Germinal center (tissue), 1 donor: ENCODE data around the gene TRPV4.
A peak's percentile ranks its signal among the peaks of the same experiment; 100 is the strongest.
"Not testable (repeated sequence)": the region's sequence is repeated elsewhere in the genome, so short reads cannot be mapped to it uniquely, and the experiment has no call there.

Source experiments
- DNase-seq: peaks from one replicate; pipeline ENCODE4 v3.0.0; 2012; ENCODE audit warnings: mixed read lengths, low spot score

Gene TRPV4

DNA sequence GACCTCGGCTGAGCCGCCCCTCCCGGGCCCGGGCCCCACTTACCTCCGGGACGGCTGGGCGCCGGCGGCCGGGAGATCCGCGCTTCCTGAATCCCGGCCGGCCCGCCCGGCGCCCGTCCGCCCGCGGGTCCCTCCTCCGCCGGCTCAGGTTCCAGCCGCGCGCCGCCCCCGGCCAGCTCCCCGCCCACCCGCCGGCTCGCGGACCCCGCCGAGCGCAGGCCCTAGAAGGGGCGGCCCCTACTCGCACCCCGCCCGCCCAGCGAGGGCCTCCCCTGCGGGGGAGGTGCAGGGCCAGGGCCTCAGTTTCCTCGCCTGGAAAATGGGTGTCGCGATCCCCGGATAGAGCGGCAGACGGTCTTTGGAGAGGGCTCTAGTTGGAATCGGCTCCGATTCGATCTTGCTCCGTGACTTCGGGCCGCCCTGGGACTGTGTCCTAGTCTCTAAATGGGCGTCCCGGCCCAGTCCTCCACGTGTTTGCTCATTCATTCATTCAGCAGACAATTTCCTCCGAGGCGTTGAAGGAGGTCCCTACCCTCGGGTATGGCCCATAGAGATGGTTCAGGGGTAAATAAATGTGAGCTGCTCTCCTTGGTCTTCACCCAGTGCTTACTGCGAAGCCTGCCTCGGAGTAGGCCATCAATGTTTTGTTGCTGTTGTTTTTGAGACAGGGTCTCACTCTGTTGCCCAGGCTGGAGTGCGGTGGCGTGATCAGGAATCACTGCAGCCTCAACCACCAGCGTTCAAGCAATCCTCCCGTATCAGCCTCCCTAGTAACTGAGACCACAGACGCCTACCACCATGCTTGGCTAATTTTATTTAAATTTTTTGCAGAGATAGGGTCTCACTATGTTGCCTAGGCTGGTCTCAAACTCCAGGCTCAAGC lies at the start of gene TRPV4:
Gene TRPV4, minus strand, starts transcription at position 92 of the 883 bp plus-strand sequence. CDS start 18,602 bp downstream, outside the sequence.
- no peak for DNase-seq

DNA sequence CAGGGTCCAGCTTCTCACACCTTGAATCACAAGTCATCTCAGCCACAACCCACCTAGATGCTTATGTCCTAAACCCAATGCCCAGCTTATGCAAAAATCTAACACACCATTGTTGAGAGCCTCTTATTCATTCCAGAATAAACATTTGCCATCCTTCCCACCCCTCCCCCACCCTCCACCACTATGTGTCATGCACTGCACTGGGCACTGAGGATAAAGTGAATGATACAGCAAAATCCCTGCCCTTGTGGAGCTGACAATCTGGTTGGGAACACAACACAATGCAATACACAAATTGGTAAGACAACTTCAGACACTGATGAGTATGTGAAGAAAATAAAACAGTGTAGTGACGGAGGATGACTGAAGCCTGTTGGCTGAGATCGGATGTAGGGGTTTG lies 48.6 kb upstream of the TRPV4 start:
- no peak for DNase-seq

DNA sequence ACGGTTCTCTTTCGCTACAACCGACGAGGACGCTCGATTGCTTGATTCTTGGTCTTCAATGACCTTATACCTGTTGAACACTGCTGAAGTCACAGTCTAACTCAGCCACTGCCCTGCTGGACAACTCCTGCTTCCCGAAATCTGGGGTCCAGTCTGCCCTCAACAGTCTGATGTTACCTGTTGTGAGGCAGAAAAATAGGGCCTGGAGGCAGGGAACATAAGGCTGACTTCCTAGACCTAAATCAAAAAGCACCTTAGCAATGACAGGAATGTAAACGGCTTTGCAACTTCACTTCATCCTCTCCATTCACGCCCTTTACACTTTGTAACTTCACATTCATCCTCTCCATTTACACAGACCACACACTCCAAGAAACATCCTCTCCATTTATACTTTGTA lies 47.7 kb upstream of the TRPV4 start:
- no peak for DNase-seq

DNA sequence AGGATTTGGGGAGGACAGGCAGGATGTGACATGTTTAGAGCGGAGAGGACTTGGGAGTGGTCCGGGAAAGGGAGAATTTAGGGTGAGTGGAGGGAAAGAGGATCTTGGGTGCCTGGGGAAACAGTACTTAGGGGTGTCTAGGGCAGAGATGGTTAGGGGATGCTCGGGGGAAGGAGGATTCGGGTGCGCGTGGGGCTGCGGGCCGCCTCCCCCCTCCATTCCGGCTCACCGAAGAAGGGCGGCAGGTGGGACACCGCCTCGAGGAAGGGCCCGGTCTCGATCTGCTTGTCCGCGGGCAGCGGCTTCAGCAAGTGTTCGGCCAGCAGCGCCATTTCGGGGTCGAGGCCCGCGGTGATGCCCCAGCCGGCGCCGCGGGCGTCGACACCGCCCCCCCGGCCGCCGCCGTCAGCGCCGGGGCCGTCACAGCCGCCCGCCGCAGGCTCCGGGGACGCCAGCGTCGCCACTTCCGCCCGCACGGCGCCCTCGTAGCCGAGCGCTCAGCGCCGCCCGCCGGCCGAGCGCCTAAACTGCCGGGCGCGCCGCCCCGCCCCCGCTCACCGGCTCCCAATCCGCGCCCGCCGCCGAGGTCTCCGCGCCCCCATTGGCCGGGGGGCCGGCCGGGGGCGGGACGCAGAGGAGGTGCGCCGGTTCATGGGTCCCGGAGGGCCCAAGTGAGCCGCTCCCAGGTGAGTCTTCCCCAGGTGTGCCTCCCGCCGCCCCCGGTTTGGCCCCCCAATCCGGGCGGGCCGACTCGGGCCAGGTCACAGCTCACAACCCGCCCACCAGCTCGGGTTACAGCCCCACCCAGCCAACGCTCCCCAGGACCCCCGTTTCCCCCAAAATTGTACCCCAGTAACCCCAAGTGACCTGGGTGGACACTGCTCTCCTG lies 47.1 kb upstream of the TRPV4 start, which contains the start of gene GLTP:
Gene GLTP, minus strand, starts transcription at position 499 of the 889 bp plus-strand sequence. Its CDS starts 167 bp downstream, at position 332.
- peak; percentile 98 for DNase-seq

DNA sequence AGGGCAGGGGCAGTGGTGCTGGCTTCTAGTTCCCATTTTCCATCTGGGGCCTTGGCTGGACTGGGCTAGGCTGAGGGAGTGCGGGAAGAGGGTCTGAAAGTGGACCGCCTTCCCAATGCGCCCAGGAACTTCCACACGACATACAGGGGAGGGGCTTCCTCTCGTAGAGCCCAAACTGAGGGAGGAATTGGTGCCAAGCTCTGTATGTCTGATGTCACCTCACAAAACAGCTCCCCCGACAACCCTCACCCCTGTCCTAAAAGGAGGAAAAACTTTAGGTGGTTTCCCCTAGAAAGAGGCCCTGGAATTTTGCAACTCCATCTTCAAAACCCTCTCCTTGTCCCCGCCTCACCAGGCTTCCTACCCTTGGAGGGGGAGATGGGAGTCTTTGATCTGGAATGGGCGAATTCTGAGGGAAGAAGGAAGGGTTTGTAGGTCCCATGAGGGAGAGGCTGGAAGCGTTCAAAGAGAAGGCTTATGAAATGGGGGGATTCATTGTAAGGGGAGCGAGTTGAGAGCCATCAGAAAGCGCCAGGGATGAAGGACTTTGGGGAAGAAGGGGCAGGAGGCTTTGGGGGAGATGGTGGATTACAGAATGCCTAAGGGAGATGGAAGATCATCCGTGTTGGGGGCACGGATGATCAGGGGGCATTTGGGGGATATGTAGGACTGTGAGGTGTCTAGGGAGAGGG lies 46.3 kb upstream of the TRPV4 start:
- no peak for DNase-seq

DNA sequence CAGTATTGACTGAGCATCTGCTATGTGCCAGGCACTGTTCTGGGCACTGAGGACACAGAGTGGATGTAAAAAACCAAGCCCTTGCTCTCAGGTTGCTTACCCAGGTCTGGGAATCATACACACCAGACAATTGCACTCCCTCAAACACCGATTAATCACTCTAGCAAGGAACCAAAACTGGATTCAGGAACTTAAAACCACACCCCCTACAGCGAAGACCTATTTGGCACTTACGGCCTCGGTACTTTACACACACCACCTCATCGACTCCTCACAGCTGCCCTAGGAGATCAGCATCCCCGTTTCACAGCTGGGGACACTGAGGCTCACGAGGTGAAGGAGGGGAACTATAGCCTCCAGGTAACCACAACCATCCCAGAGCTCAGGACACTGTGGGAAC lies 45.6 kb upstream of the TRPV4 start:
- DNase-seq = no peak

DNA sequence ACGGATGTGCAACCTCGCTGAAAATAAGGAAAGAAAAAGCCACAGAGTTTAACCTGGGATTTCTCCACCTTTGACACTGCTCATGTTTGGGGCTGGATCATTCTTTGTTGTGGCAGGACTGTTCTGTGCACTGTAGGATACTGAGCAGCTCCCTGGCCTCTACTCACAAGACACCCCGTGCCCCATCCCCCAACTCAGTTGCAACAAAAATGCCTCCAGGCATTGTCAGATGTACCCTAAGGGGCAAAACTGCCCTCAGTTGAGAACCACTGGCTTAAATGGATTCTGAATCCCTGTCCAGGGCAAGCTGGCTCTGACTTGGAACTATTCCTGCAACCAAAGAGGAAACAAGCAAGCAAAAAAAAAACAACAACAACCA lies 45.0 kb upstream of the TRPV4 start:
- DNase-seq = no peak

DNA sequence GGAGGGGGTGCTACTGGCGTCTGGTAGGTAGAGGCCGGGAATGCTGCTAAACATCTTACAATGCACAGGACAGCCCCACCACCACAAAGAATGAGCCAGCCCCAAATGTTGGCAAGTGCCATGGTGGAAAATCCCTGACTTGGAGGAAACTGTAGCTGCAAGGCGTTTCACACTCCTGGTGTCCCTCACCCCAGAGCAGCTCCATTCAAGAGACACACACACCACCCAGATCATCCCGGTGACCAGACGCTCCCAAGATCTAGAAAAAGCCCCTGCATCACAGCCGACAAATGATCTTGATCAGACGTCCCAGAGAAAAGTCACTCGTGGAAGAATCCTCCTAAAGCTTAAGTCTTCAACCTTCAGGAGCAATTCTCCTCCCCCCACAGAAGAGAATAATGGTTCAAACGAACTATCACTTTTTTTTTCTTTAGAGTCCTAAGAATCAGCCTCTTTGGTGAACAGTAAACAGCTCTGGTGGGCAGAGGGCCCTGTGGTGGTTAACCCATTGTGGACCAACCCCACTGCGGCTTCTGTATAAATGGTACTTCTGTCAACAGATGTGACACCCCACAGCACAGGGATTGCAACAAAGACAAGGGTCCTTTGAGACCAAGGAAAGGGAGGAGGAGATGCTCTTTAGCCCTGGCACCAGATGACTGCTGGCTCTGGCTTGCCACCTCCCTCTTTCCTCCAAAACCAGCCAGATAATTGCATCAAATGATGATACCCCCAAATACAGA lies 44.5 kb upstream of the TRPV4 start:
- DNase-seq = no peak

DNA sequence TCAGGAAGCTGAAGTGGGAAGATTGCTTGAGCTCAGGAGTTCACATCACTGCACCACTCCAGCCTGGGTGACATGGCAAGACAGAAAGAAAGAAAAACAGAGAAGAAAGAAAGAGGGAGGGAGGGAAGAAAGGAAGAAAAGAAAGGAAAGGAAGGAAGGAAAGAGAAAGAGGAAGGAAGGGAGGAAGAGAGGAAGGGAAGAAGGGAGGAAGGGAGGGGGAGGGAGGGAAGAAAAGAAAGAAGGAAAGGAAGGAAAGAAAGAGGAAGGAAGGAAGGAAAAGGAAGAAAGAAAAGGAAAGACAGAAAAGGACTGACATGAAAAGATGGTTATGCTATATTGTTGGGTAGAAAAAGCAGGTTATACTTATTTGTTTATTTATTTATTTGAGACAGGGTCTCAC lies 43.2 kb upstream of the TRPV4 start:
- no peak for DNase-seq

DNA sequence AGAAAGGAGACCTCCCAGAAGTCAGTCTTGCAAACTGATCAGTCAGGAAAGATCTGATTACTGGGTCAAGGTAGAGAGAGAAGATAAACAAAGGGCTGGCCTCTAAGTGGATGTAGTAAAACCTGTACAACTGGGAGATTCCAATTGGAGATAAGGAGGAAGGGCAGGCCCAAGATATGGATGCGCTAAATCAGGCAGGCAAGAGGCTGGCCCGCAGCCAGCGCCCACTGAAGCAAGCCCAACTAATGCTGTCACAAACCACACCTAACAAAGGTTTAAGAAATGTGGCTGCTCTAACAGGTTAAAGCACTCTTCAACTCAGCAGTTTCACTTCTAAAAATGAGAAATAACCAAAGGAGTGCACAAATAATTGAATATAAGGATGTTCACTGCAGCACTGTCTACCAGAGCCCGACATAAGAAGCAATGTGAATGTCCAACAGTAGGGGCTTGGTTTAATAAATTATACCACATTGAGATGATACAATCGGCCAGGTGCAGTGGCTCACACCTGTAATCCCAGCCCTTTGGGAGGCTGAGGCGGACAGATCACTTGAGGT lies 42.5 kb upstream of the TRPV4 start:
- DNase-seq = no peak

DNA sequence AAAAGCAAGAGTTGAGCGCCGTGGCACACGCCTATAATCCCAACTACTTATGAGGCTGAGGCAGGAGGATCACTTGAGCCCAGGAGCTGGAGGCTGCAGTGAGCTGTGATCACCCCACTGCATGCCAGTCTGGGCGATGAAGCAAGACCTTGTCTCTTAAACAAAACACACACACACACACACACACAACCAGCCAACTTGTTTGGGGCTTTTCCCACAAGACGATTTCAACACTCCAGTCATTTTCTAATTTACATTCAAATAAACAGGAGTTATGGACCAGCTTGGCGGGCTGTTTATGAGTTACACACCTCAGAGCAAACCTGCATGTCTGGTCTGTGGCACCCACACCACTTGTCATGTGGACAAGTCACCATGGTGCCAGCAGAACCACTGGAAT lies 40.5 kb upstream of the TRPV4 start:
- DNase-seq = no peak

DNA sequence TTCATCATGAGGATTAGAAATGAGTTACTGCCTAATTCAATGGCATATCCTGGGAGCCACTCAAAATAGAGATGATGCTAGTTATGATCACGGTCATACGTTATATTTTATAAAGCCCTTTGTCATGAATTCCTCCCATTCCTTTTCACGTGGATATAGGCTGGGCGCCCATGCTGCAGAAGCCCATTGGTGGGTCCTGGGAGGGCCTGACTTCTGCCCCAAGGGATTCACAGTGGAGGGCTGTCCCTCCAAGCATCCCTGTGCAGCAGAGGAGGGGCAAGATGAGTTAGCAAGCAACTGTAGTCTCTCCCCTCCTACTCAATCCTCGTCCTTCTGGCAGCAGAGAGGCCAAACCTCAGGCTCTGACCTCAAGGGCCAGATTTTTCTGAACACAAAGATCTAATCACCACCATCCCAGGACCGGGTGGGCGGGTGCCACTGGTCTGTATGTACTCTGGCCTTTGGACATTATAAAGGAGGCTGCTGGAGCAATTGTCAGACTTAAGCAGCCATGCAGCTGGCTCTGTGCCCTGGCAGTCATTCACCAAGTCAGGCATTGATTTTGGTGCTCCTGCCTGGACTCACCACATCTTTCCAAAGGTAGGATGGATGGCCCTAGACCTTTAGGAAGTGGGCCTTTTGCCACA lies 38.6 kb upstream of the TRPV4 start:
- no peak for DNase-seq

DNA sequence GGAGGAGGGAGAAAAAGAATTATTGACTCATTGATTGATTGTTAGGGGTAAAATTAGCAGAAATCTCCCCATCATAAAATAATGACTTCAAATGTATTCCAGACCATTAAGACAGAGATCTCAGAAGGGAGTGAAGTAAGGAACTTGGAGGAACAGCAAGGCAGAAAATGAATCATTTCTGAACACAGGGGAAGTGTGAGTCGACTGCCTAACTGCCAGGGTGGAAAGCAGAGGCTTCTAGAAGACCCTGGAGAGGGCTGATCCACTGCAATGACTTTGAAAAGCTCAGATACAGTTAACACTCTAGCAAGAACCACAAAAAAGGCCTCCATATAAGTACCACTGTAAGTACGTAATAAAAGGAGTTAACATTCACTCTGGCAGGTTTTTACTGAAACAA lies 37.5 kb upstream of the TRPV4 start:
- DNase-seq = no peak

DNA sequence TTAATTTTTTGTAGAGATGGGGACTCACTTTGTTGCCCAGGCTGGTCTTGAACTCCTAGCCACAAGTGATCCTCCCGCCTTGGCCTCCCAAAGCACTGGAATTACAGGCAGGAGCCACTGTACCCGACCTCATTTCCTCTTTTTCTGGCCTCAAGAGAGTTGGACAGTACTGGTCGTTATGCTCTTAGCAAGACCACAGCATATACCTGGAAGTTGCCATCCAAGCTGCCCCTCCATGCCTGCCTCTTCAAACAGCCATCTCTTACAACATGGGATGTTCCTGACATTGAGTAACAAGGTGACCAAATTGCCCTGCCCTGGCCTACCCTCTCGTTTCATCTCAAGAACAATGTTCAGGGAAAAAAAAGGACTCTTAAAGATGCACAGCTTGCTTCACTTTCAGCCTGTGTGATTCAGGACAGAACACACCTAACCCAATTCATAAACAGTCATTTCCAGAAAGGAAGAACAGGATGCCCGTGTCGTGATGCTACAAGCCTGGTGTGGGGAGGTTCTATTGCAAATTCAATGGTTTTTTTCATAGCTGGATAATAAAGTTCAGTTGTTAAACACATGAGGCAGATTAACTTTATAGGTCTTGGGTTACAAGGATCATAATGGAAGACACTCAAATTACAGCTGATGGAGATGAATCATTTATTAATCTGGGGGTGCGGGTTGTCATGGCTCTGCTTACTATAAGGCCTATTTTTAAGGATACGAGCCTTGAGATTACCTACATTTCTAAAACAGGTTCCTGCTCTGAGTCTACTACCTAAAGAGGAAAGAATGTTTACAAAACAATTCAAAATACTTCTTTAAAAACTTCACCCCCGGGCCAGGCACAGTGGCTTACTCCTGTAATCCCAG lies 35.2 kb upstream of the TRPV4 start:
- DNase-seq = no peak

DNA sequence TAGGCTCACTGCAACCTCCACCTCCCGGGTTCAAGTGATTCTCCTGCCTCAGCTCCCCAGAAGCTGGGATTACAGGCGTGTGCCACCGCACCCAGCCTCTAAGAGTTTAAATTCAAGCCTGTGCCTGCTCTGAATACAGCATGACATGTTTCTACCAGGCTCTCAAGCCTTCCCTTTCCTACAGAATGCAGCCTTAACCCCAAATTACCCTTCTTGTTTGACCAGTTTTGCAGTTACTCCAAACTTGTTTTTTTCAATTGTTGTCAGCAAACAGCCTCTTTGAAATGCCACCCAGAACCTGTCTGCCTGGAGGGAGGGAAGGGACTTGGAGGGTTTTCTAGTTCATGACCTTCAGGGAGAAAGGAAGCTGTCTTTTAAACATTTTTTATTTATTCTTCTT lies 31.7 kb upstream of the TRPV4 start:
- no peak for DNase-seq

DNA sequence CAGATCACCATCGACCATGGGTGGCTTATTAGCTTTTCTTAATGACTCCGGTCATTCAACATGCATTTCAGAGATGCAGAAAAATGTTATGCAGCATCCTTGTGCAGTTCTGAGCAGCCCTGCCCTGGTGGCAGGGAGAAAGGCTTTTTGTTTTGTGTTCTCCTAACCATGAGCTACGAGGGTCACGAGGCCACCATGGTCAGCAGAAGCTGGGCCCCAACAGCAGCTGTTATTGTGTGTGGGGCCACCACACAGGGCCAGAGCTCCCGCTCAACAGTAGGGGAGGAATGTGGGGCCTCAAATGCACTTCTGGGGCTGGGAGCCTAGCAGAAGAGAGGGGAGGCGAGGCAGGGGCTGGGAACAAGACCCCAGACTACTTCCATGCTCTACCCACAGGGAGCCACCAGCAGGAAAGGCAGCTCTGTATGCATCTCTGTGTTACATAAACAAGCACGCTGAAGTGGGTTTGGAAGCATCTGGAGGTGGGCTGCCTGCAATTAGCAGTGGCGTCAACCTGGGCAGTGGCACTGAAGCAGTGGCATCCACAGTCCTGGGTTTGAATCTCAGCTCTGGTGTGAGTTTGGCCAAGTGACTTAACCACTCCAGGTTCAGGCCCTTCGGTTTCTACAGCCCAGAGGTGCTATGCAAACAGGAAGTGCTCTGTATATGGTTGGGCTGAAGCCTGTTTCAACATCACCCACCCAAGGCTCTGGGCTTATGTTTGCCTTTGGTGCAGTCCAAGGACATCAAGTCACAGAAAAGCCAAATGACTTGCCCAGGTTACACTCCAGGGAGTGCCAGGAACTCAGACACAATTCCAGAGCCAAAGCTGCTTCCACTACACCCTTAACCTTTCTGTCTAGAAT lies 30.9 kb upstream of the TRPV4 start:
- DNase-seq = no peak

DNA sequence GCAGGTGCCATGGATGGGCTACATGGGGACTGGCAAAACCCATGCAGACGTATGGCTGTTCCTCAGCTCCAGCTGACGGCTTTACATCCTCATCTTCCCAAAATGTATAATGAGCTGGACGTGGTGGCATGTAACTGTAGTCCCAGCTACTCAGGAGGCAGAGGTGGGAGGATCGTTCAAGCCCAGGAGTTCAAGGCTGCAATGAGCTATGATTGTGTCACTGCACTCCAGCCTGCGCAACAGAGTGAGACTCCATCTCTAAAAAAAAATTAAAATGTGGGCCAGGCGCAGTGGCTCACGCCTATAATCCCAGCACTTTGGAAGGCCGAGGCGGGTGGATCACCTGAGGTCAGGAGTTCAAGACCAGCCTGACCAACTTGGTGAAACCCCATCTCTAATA lies 29.3 kb upstream of the TRPV4 start:
- not testable (repeated sequence) for DNase-seq

DNA sequence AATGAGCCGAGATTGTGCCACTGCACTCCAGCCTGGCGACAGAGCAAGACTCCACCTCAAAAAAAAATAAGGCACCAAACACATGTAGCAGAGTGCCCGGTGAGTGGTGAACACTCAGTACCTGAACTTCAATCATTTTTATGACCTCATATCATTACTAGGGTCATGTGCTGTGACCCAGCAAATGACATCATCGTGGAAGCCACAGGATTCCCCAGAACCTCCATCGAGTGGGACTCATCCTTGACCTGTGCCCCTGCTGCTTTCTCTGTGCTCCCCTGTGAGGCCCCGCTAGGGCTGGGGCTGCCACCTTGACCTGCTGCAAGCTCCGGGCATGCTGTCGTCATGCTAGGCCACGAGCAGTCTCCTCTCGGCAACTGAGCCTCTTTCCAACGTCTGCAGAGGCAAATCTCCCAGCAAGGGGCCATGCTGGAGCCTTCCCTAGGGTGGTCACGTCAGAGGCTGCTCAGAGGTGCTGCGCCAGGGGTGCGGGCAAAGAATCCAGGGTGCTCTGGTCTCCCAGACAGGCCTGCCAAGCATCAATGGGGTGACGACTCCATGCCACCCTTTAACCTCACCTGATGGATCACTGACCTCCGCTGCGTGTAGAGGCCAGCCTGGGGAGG lies 28.6 kb upstream of the TRPV4 start:
- no peak for DNase-seq
